Right atrium auricular region (tissue), 2 donors: ENCODE measurements around the gene ZNF490. TPM values are rescaled to one million over a fixed set of nuclear protein-coding genes. Genes with fewer than 3 reads are reported as not detected.

Source experiments
- DNase-seq: peaks from one replicate; pipeline ENCODE4 v3.0.0-alpha.2; 2019; ENCODE audit warnings: low spot score
- H3K27ac ChIP-seq, 2 donors: fragments of 200-600 bp; sonication (generic); 1 replicate in 1 of 2; 2 replicates in 1 of 2; pipeline ENCODE4 v1.5.1; 2016 to 2019
- H3K27me3 ChIP-seq, 2 donors: fragments of 200-600 bp; sonication (generic); one replicate each; pipeline versions ENCODE4 v1.5.1 to v1.6.0; 2017 to 2019
- H3K36me3 ChIP-seq: fragments of 200-600 bp; sonication (generic); one replicate; pipeline ENCODE4 v1.5.1; 2016
- H3K4me1 ChIP-seq, 2 donors: fragments of 200-600 bp; sonication (generic); one replicate each; pipeline versions ENCODE4 v1.5.1 to v1.6.0; 2017 to 2019
- H3K4me3 ChIP-seq, 2 donors: fragments of 200-600 bp; sonication (generic); 1 replicate in 1 of 2; 2 replicates in 1 of 2; pipeline ENCODE4 v1.5.1; 2017 to 2019; ENCODE audit warnings: mild to moderate bottlenecking in 1 of 2, moderate library complexity in 1 of 2
- H3K9me3 ChIP-seq, 2 donors: fragments of 200-600 bp; sonication (generic); one replicate each; pipeline ENCODE4 v1.5.1; 2019
- total RNA-seq, 2 donors: library from RNA; depleted of rRNA; stranded (reverse); fragments of >200 nt; gene quantifications; one replicate each; pipeline ENCODE4 v1.1.0, GENCODE V29; 2016
- TF ChIP-seq, protein P1 (sequence below), 2 donors: fragments of 200-600 bp; sonication (generic); IDR thresholded peaks; one replicate each; pipeline ENCODE4 v1.5.1; 2019; ENCODE audit warnings: antibody characterized with exemption in 2 of 2

The ZNF490 gene
- total RNA-seq, result 1 to 10 TPM; 2.5 to 4.5 TPM

DNA sequence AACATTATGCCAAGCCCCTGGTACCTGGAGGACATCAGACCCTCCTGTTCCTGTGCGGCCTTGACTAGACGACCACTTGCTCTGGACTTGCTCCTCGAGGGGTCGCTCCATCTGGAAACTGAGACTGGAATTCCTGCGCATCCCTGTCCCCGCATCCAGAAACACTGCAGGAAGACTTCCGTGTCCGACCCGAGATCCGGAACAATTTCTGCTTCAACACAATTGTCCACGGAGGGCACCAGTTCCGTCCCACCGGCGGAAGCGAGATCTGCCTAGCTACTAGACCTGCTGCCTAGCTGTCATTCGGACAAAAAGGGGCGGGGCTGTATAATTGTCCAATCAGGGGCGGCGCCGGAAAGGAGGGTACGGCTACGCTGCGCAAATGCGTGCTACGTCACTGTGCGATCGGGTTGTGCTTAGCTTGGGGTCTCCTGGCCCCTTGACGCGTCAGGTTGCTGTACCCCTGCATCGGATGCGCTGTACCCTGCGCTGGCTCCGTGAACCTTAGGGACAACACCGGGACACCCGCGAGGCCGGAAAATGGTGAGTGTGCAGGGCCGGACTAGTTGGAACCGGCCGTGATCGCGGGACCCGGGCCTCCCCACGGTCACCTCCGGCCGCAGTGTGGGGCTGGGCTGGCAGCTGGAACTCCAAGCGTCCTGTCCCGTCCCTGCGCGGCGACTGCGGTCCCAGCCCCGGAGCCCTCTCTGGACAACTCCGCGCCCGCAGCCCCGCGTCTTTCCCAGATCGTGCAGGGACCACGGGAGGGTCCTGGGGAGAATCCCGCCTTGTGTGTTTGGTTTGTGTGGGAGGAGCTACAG, at the start of gene ZNF490, which contains the start of gene ZNF791:
Gene ZNF490, minus strand, starts transcription at position 274 of the 821 bp plus-strand sequence. Its CDS starts 133 bp downstream, at position 141.
Gene ZNF791, plus strand, starts transcription at position 381 of the 821 bp plus-strand sequence. Its CDS starts 160 bp downstream, at position 541.
- H3K4me3 ChIP-seq, result peak within 1 kb of the TSS; percentile 95 to 99
- no peaks in the 10 kb centered on the region for H3K27me3 ChIP-seq
- DNase-seq, result peak; percentile 99
- H3K36me3 ChIP-seq, result peaks cover 15% of the 10 kb centered on the region
- no peaks in the 10 kb centered on the region for H3K9me3 ChIP-seq
- TF ChIP-seq, protein P1, sequence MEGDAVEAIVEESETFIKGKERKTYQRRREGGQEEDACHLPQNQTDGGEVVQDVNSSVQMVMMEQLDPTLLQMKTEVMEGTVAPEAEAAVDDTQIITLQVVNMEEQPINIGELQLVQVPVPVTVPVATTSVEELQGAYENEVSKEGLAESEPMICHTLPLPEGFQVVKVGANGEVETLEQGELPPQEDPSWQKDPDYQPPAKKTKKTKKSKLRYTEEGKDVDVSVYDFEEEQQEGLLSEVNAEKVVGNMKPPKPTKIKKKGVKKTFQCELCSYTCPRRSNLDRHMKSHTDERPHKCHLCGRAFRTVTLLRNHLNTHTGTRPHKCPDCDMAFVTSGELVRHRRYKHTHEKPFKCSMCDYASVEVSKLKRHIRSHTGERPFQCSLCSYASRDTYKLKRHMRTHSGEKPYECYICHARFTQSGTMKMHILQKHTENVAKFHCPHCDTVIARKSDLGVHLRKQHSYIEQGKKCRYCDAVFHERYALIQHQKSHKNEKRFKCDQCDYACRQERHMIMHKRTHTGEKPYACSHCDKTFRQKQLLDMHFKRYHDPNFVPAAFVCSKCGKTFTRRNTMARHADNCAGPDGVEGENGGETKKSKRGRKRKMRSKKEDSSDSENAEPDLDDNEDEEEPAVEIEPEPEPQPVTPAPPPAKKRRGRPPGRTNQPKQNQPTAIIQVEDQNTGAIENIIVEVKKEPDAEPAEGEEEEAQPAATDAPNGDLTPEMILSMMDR (IDR thresholded peaks at IDR 0.05), result no peak
- H3K4me1 ChIP-seq, result peaks cover 0 to 34% of the 10 kb centered on the region in 2 donors
- peak within 1 kb of the TSS; percentile 98 to 99 for H3K27ac ChIP-seq

DNA sequence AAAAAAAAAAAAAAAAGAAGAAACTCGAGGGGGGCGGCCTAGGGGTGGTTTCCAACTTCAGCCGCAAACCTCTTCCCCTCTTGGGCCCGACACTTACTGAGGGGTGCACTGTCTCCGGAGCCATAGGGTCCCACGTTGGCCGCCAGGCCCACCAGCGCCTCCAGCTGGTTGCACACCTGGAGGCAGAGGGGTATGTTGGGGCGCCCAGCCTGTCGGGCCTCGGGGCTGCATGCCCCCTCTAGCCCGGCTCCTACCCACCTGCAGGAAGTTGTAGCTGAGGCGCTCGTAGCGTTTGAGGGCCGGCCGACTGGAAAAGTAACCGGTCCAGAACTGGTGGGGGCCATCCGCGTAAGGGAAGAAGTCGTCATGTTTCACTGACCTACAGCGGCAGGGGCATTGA, 47.4 kb upstream of the ZNF490 start:
- Histone ChIP-seq H3K27ac (no peak overlapping the region), H3K9me3 (no peaks in the 10 kb centered on the region), H3K4me1 (no peaks in the 10 kb centered on the region), H3K27me3 (no peaks in the 10 kb centered on the region), H3K4me3 (no peak overlapping the region), H3K36me3 (peaks cover 41% of the 10 kb centered on the region)
- TF ChIP-seq, protein P1 (IDR thresholded peaks at IDR 0.05), result no peak
- DNase-seq, result no peak

DNA sequence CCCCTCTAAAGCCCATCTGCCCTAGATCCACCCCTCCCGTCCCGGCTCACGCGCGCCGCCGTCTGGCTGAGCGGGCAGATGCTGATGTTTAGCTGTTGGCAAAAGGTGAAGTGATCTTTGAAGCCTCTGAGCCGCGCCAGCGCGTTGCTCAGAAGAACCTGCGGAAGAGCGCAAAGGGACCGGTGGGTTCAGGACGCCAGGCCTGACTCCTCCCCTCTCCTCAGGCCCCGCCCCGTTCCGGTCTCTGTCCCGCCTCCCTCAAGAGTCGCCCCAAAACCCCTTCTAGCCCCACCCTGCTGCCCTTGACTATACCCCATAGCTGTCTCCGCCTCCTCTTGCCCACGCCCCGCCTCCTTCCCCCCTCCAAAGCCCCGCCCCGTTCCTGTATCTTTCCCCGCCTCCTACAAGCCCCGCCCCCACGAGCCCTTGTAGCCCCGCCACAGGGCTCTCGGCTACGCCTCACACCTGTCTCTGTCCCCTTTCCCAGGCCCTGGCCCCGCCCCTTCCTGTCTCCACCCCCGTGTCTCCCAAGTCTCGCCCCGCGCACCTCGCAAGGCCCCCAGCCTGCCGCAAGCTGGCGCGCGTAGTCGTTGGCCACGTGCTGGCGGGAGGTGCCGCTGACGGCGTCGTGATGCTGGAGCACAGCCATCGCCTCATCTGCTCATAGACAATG, 46.4 kb upstream of the ZNF490 start:
- Histone ChIP-seq H3K4me1 (no peaks in the 10 kb centered on the region), H3K36me3 (peaks cover 34% of the 10 kb centered on the region), H3K4me3 (no peak overlapping the region), H3K9me3 (no peaks in the 10 kb centered on the region), H3K27ac (no peak overlapping the region), H3K27me3 (no peaks in the 10 kb centered on the region)
- TF ChIP-seq, protein P1 (IDR thresholded peaks at IDR 0.05), result no peak
- no peak for DNase-seq

DNA sequence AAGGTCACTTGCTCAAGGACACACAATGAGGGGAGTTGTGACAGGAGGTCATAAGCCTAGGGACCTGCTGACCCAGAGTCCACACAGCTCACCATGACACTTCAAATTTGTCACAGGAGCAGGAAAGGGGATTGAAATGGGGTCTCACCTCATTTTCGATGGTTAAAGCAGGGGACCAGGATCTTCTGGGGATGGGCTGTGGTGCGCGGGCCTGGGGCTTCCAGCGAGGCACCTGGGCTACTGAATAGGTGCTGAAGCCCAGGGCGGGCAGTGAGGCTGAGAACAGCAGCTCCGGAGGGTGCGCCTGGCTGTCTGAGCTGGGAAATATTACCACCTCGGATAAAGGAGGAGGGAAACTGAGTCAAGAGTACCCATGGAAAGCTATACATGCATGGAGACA, 44.9 kb upstream of the ZNF490 start:
- no peak overlapping the region for H3K27ac ChIP-seq
- no peak for DNase-seq
- H3K36me3 ChIP-seq, result peaks cover 21% of the 10 kb centered on the region
- no peaks in the 10 kb centered on the region for H3K4me1 ChIP-seq
- no peaks in the 10 kb centered on the region for H3K27me3 ChIP-seq
- H3K9me3 ChIP-seq, result no peaks in the 10 kb centered on the region
- TF ChIP-seq, protein P1 (IDR thresholded peaks at IDR 0.05), result no peak
- H3K4me3 ChIP-seq, result no peak overlapping the region

DNA sequence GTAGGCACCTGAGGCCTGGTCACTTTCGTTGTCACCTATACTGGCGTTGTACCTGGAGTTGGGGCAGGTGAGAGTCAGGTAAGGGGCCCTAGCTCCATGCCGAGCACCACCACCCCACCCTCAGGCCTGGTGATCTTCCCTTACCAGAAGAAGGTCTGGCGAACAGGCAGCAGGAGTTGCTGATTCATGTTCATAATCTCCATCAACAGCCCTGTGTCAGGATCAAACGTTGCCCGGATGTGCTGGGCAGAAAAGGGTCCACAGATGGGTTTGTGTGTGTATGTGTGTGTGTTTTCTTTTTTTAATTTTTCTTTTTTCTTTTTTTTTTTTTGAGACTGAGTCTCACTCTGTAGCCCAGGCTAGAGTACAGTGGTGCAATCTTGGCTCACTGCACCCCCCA, 41.6 kb upstream of the ZNF490 start:
- Histone ChIP-seq H3K27me3 (no peaks in the 10 kb centered on the region), H3K27ac (no peak overlapping the region), H3K9me3 (no peaks in the 10 kb centered on the region), H3K4me3 (no peak overlapping the region), H3K36me3 (peaks cover 17% of the 10 kb centered on the region), H3K4me1 (peaks cover 0 to 14% of the 10 kb centered on the region in 2 donors)
- DNase-seq, result no peak
- TF ChIP-seq, protein P1 (IDR thresholded peaks at IDR 0.05), result no peak
